HCT116 (cell line): ENCODE data around the gene GPI.

Experiments
- CTCF ChIP-seq, 3 experiments: fragments of 200-600 bp in 1 of 3; sonication (generic) in 1 of 3; IDR thresholded peaks in 2 of 3; conservative IDR thresholded peaks in 1 of 3; 2 replicates each; pipeline ENCODE4 v1.5.1; 2012 to 2017; ENCODE audit warnings: low read depth in 2 of 3, low read length in 2 of 3, antibody characterized with exemption in 1 of 3, borderline replicate concordance in 1 of 3, control low read depth in 1 of 3, mild to moderate bottlenecking in 1 of 3, mixed read lengths in 1 of 3, mixed run types in 1 of 3, moderate library complexity in 1 of 3; ENCODE audit not compliant: insufficient read depth in 1 of 3
- EGR1 ChIP-seq: IDR thresholded peaks from 2 replicates; pipeline ENCODE4 v1.6.1; 2012; ENCODE audit warnings: low read depth
- EZH2 ChIP-seq: fragments of 200-600 bp; sonication (generic); IDR thresholded peaks from 2 replicates; pipeline ENCODE4 v1.6.1; 2017; ENCODE audit warnings: antibody characterized with exemption, mixed run types
- MAX ChIP-seq: IDR thresholded peaks from 2 replicates; pipeline ENCODE4 v1.6.1; 2012
- POLR2AphosphoS5 ChIP-seq: IDR thresholded peaks from 2 replicates; pipeline ENCODE4 v1.6.1; 2011; ENCODE audit warnings: mild to moderate bottlenecking, low read depth, low read length, moderate library complexity
- RAD21 ChIP-seq: IDR thresholded peaks from 2 replicates; pipeline ENCODE4 v1.6.1; 2012; ENCODE audit warnings: low read depth, mild to moderate bottlenecking
- YY1 ChIP-seq: IDR thresholded peaks from 2 replicates; pipeline ENCODE4 v1.6.1; 2011; ENCODE audit warnings: low read length, low read depth, moderate library complexity, mild to moderate bottlenecking; ENCODE audit not compliant: insufficient replicate concordance; ENCODE audit errors: extremely low read depth

- TF ChIP-seq CTCF (IDR thresholded peaks at IDR 0.05 in 2 of 3, conservative IDR thresholded peaks at IDR 0.05 in 1 of 3; ENCODE audit: borderline replicate concordance in 1 of 3, insufficient read depth in 1 of 3, low read depth in 2 of 3, low read length in 2 of 3) (no peak), RAD21 (no peak), POLR2AphosphoS5 (no peak), EGR1 (no peak), EZH2 (no peak), YY1 (no peak), MAX (no peak)
These were observed 71.7 kb downstream of the GPI start for GRCh38 chr19:34436716-34437115.
